Prostate gland (tissue), 2 donors: ENCODE measurements around the gene HDHD2.

Source experiments
- CTCF ChIP-seq, 4 experiments: fragments of 200-600 bp in 2 of 4; fragments of 450-650 bp in 2 of 4; sonication (generic) in 2 of 4; IDR thresholded peaks; 1 replicate in 3 of 4; 2 replicates in 1 of 4; pipeline ENCODE4 v1.5.1; 2016 to 2019; ENCODE audit warnings: antibody characterized with exemption in 4 of 4, mild to moderate bottlenecking in 2 of 4, moderate library complexity in 2 of 4
- POLR2A ChIP-seq: fragments of 450-650 bp; IDR thresholded peaks from one replicate; pipeline ENCODE4 v1.6.1; 2016; ENCODE audit warnings: antibody characterized with exemption, mild to moderate bottlenecking

DNA sequence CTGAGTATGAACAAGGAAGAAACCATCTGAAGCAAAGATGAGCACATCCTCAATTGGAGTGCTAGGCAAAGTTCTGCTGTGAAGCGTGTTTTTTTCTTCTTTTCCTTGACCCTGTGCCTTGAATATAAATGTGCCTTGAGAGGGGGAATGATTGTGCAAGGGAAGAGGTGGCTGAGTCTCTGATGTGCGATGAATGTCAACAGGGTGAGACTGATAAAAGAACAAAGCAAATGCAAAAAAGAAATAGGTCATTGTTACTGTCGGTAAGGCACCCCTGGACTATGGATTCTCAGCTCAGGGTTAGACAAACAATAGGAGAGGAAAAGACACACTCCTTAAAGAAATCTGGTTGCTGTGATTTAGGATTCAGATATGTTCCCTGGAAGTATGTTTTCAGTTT, 54.5 kb downstream of the HDHD2 start:
- TF ChIP-seq CTCF (IDR thresholded peaks at IDR 0.05) (no peak), POLR2A (no peak)
